Gastroesophageal sphincter (tissue), 4 donors: ENCODE results near the gene CYP2C9. TPM values are rescaled to one million over a fixed set of nuclear protein-coding genes. Genes with fewer than 3 reads are reported as not detected.

Experiments
- ATAC-seq: fragments of 150-250 bp; one replicate; pipeline ENCODE4 v1.9.1; 2016; ENCODE audit warnings: mild to moderate bottlenecking, moderate library complexity
- H3K27ac ChIP-seq, 4 donors: fragments of 200-600 bp; sonication (generic) in 3 of 4; 1 replicate in 3 of 4; 2 replicates in 1 of 4; pipeline ENCODE4 v1.5.1; 2016 to 2019
- H3K27me3 ChIP-seq: fragments of 200-600 bp; sonication (generic); one replicate; pipeline ENCODE4 v1.5.1; 2019
- H3K36me3 ChIP-seq, 2 donors: fragments of 200-600 bp; sonication (generic); one replicate each; pipeline ENCODE4 v1.5.1; 2019; ENCODE audit warnings: control low read depth in 1 of 2
- H3K4me1 ChIP-seq, 3 donors: fragments of 200-600 bp; sonication (generic); 1 replicate in 2 of 3; 2 replicates in 1 of 3; pipeline ENCODE4 v1.5.1; 2016 to 2019; ENCODE audit warnings: control low read depth in 2 of 3
- H3K4me3 ChIP-seq, 2 donors: fragments of 200-600 bp; sonication (generic); one replicate each; pipeline ENCODE4 v1.5.1; 2019; ENCODE audit warnings: mild to moderate bottlenecking in 1 of 2, moderate library complexity in 1 of 2
- H3K9me3 ChIP-seq, 3 donors: fragments of 200-600 bp; sonication (generic); one replicate each; pipeline ENCODE4 v1.5.1; 2017 to 2019; ENCODE audit warnings: control low read depth in 2 of 3
- CTCF ChIP-seq, 4 experiments: fragments of 200-600 bp in 2 of 4; fragments of 450-650 bp in 2 of 4; sonication (generic) in 1 of 4; IDR thresholded peaks; one replicate each; pipeline ENCODE4 v1.5.1; 2017 to 2019; ENCODE audit warnings: antibody characterized with exemption in 4 of 4, mild to moderate bottlenecking in 2 of 4, moderate library complexity in 2 of 4
- EP300 ChIP-seq: sonication (generic); formaldehyde crosslinking; IDR thresholded peaks from one replicate; pipeline ENCODE4 v1.6.1; 2017; ENCODE audit warnings: antibody characterized with exemption, mild to moderate bottlenecking
- POLR2A ChIP-seq, 2 donors: fragments of 450-650 bp; IDR thresholded peaks; one replicate each; pipeline ENCODE4 v1.6.1; 2017; ENCODE audit warnings: antibody characterized with exemption in 2 of 2, mild to moderate bottlenecking in 2 of 2, moderate library complexity in 1 of 2
- POLR2AphosphoS5 ChIP-seq: sonication (generic); formaldehyde crosslinking; IDR thresholded peaks from one replicate; pipeline ENCODE4 v1.6.1; 2017; ENCODE audit warnings: antibody characterized with exemption
- WGBS, 2 donors: methylation state at CpG; one replicate each; pipeline ENCODE4 v1.1.5; 2018; ENCODE audit warnings: low coverage in 1 of 2; 5-methylcytosine and 5-hydroxymethylcytosine counted together
- total RNA-seq, 4 donors: library from RNA; depleted of rRNA; stranded (reverse); fragments of >200 nt; gene quantifications; one replicate each; pipeline ENCODE4 v1.1.0, GENCODE V29; 2016

Gene CYP2C9
- total RNA-seq, 4 donors from 2014 or later = 0.89 TPM; not detected in 3

- H3K27ac ChIP-seq = no peak overlapping the region
- H3K27me3 ChIP-seq = no peaks in the 10 kb centered on the region
- ATAC-seq = no peak
- no peak overlapping the region for H3K4me3 ChIP-seq
- peak in 2 of 4 experiments; percentile 34 to 36 for TF ChIP-seq CTCF (IDR thresholded peaks at IDR 0.05)
- TF ChIP-seq POLR2AphosphoS5 = no peak
- 0% methylated on average over 1 of the region's 1 CpG; no CpG with 5 or more reads in 1 of the 2 donors for WGBS, 2 donors
- H3K36me3 ChIP-seq = no peaks in the 10 kb centered on the region
- H3K4me1 ChIP-seq = no peaks in the 10 kb centered on the region
- H3K9me3 ChIP-seq = peaks cover 0 to 11% (median 0%) of the 10 kb centered on the region in 3 donors
These were observed 25.4 kb downstream of the CYP2C9 start for GRCh38 chr10:94963901-94964300.

GRCh38 chr10:94983555-94983954 is 45.1 kb downstream of the CYP2C9 start:
- no peaks in the 10 kb centered on the region for H3K36me3 ChIP-seq
- no peak overlapping the region for H3K4me3 ChIP-seq
- H3K27me3 ChIP-seq = no peaks in the 10 kb centered on the region
- H3K4me1 ChIP-seq = no peaks in the 10 kb centered on the region
- WGBS, 2 donors = 31 to 50% methylated on average over 4 of the region's 4 CpGs
- TF ChIP-seq CTCF (IDR thresholded peaks at IDR 0.05) (no peak), POLR2A (IDR thresholded peaks at IDR 0.05) (no peak), POLR2AphosphoS5 (no peak), EP300 (no peak)
- no peaks in the 10 kb centered on the region for H3K9me3 ChIP-seq
- no peak overlapping the region for H3K27ac ChIP-seq
- ATAC-seq = no peak

- H3K27me3 ChIP-seq = no peaks in the 10 kb centered on the region
- no peak overlapping the region for H3K4me3 ChIP-seq
- H3K9me3 ChIP-seq = peaks cover 0 to 30% (median 0%) of the 10 kb centered on the region in 3 donors
- no peaks in the 10 kb centered on the region for H3K4me1 ChIP-seq
- TF ChIP-seq CTCF (IDR thresholded peaks at IDR 0.05) (no peak), EP300 (no peak), POLR2A (IDR thresholded peaks at IDR 0.05) (no peak), POLR2AphosphoS5 (no peak)
- no peak overlapping the region for H3K27ac ChIP-seq
- no peak for ATAC-seq
- no peaks in the 10 kb centered on the region for H3K36me3 ChIP-seq
These were observed 50.7 kb downstream of the CYP2C9 start for GRCh38 chr10:94989192-94989591.

GRCh38 chr10:94991243-94991888 is 52.9 kb downstream of the CYP2C9 start:
- WGBS, 2 donors = 83 to 100% methylated on average over 1 of the region's 1 CpG

More at GRCh38 chr10:94991243-94991888, 52.9 kb downstream of the CYP2C9 start:
- Histone ChIP-seq H3K36me3 (no peaks in the 10 kb centered on the region), H3K27ac (no peak overlapping the region), H3K27me3 (no peaks in the 10 kb centered on the region), H3K4me1 (no peaks in the 10 kb centered on the region), H3K4me3 (no peak overlapping the region), H3K9me3 (peaks cover 0 to 30% (median 0%) of the 10 kb centered on the region in 3 donors)
- no peak for ATAC-seq
- TF ChIP-seq POLR2A (IDR thresholded peaks at IDR 0.05) (no peak), EP300 (no peak), POLR2AphosphoS5 (no peak), CTCF (IDR thresholded peaks at IDR 0.05) (no peak)
